ENCODE results near the gene NALCN. TPM values are rescaled to one million over a fixed set of nuclear protein-coding genes. Genes with fewer than 3 reads are reported as not detected.

NALCN gene
- total and polyA plus RNA-seq, 2 experiments from 2014 or later, result 0.33 to 0.57 TPM

DNA sequence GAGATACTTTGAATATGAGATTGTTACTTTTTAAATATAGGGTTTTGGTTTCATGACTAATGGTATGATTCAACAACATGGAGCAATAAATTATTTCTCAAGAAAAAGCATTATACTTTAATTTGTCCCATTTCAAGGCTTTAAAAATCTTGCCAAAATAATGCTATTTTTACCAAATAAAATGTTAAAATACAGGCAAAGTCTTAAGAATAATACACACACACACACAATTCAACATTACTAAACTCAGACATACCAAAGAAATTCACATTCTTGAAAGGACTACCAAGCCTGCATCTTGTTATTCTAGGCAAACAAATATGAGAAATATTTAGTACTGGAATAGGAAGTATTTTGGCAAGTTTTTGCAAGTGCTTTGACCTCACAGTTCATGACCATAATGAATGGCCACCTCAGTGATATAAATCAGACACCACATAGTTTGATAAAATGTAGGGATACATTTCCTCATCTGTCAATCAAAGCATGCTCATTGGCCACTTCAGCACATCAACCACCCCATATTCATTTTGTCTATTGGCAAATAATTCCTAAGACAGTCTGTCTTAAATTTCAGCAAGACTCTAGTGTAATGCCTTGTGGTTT lies 107.2 kb downstream of the NALCN start:
- no peak overlapping the region for H3K4me2 ChIP-seq
- H4K20me1 ChIP-seq (ENCODE audit: insufficient read depth, poor library complexity, severe bottlenecking), result no peaks in the 10 kb centered on the region

DNA sequence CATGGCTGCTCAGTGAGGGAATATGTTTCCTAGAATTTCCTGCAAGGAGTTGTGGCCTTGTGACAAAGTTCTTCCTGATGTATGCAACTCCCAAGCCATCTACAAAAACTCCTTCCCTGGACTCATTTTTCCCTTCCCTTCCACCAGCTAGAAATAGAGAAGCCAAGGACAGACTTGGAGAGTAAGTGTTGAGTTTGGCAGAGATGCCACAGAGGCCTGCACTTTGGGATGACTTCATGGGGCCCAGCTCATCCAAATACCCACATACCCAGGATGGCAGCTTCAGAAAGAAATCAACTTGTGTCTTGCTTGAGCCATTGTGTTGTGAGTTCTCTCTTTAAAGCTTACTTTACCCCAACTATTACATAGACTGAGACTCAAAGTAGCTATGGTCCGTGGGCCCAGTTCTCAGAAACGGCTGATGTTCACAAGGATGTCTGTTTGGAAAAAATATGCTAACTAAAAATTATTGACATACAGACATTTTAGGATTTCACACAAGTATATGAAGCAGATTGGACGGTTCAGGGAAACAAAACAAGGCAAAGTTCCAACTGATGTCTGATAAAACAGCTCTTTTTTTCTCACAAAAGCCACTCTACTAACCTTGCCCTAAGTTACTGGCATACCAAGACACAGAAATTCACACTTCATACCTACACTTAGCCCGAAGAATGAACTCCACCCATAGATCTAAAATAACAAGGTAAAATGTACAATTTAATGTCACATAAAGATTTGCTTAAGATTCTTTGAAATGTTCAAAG lies 107.9 kb downstream of the NALCN start:
- no peak overlapping the region for H2AFZ ChIP-seq
- no peaks in the 10 kb centered on the region for H3K9me2 ChIP-seq (replicated peaks; ENCODE audit: insufficient read depth)
- no peaks in the 10 kb centered on the region for H3K36me3 ChIP-seq (replicated peaks; ENCODE audit: insufficient read depth, low read depth)
- no peaks in the 10 kb centered on the region for H3K79me2 ChIP-seq
- DNase-seq (ENCODE audit: low spot score), result no peak
- no peaks in the 10 kb centered on the region for H4K20me1 ChIP-seq (ENCODE audit: insufficient read depth, poor library complexity, severe bottlenecking)
- WGBS (ENCODE audit: low lambda C conversion rate, missing lambda C conversion rate), result 86% methylated on average over 4 of the region's 4 CpGs
- no peaks in the 10 kb centered on the region for H3K4me1 ChIP-seq (ENCODE audit: insufficient read depth)
- no peaks in the 10 kb centered on the region for H3K27me3 ChIP-seq
- no peaks in the 10 kb centered on the region for H3K9me3 ChIP-seq (ENCODE audit: low read depth)
- H3K4me3 ChIP-seq, result no peak overlapping the region
- no peak overlapping the region for H3K27ac ChIP-seq
- TF ChIP-seq EZH2phosphoT487 (IDR thresholded peaks at IDR 0.05; ENCODE audit: low read depth, severe bottlenecking, unreplicated experiment) (no peak), EZH2 (IDR thresholded peaks at IDR 0.05; ENCODE audit: borderline replicate concordance) (no peak)
- TF ChIP-seq, protein P1, sequence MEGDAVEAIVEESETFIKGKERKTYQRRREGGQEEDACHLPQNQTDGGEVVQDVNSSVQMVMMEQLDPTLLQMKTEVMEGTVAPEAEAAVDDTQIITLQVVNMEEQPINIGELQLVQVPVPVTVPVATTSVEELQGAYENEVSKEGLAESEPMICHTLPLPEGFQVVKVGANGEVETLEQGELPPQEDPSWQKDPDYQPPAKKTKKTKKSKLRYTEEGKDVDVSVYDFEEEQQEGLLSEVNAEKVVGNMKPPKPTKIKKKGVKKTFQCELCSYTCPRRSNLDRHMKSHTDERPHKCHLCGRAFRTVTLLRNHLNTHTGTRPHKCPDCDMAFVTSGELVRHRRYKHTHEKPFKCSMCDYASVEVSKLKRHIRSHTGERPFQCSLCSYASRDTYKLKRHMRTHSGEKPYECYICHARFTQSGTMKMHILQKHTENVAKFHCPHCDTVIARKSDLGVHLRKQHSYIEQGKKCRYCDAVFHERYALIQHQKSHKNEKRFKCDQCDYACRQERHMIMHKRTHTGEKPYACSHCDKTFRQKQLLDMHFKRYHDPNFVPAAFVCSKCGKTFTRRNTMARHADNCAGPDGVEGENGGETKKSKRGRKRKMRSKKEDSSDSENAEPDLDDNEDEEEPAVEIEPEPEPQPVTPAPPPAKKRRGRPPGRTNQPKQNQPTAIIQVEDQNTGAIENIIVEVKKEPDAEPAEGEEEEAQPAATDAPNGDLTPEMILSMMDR (IDR thresholded peaks at IDR 0.05; ENCODE audit: poor library complexity), result no peak
- no peak overlapping the region for H3K4me2 ChIP-seq

More for the DNA sequence above, 107.2 kb downstream of the NALCN start:
- Histone ChIP-seq H3K9me2 (replicated peaks; ENCODE audit: insufficient read depth) (no peaks in the 10 kb centered on the region), H3K4me3 (no peak overlapping the region), H3K4me1 (ENCODE audit: insufficient read depth) (no peaks in the 10 kb centered on the region), H3K9me3 (ENCODE audit: low read depth) (no peaks in the 10 kb centered on the region), H3K79me2 (no peaks in the 10 kb centered on the region), H3K27ac (no peak overlapping the region), H3K27me3 (no peaks in the 10 kb centered on the region), H3K36me3 (replicated peaks; ENCODE audit: insufficient read depth, low read depth) (no peaks in the 10 kb centered on the region), H2AFZ (no peak overlapping the region)
- TF ChIP-seq EZH2phosphoT487 (IDR thresholded peaks at IDR 0.05; ENCODE audit: low read depth, severe bottlenecking, unreplicated experiment) (no peak), EZH2 (IDR thresholded peaks at IDR 0.05; ENCODE audit: borderline replicate concordance) (no peak)
- TF ChIP-seq, protein P1 (IDR thresholded peaks at IDR 0.05; ENCODE audit: poor library complexity), result no peak
- DNase-seq (ENCODE audit: low spot score), result no peak

DNA sequence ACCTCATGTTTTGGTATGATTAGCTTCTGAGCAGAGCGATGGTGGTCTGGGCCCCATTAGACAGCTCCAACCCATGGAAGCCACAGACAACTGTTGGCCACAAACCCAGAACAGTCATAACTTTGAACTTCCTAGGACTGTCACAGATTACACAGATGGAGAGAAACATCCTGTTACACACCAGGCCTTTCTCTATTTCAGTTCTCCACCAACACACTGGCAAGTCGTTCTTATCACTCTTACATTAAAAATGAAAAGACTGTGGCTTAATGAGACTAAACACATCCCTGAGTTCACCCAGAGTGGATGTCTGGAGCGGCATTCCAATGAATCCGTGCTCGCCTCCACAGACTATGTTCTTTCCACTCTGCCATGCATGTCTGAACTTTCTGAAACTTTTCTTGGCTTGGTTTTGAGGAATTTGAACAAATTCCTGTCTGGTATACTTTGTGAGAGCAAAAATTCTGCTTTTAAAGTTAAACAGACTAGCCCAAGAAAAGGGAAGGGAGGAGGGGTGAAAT lies 109.1 kb downstream of the NALCN start:
- no peaks in the 10 kb centered on the region for H3K9me2 ChIP-seq (replicated peaks; ENCODE audit: insufficient read depth)
- H3K4me1 ChIP-seq (ENCODE audit: insufficient read depth), result no peaks in the 10 kb centered on the region
- H4K20me1 ChIP-seq (ENCODE audit: insufficient read depth, poor library complexity, severe bottlenecking), result no peaks in the 10 kb centered on the region
- WGBS (ENCODE audit: low lambda C conversion rate, missing lambda C conversion rate), result 74% methylated on average over 5 of the region's 5 CpGs
- DNase-seq (ENCODE audit: low spot score), result peak; percentile 22
- no peaks in the 10 kb centered on the region for H3K9me3 ChIP-seq (ENCODE audit: low read depth)
- H3K4me3 ChIP-seq, result no peak overlapping the region
- H3K4me2 ChIP-seq, result no peak overlapping the region
- no peak for TF ChIP-seq EZH2phosphoT487 (IDR thresholded peaks at IDR 0.05; ENCODE audit: low read depth, severe bottlenecking, unreplicated experiment)
- TF ChIP-seq, protein P1 (IDR thresholded peaks at IDR 0.05; ENCODE audit: poor library complexity), result no peak
- no peak for TF ChIP-seq EZH2 (IDR thresholded peaks at IDR 0.05; ENCODE audit: borderline replicate concordance)
- no peaks in the 10 kb centered on the region for H3K27me3 ChIP-seq
- H3K27ac ChIP-seq, result no peak overlapping the region
- no peaks in the 10 kb centered on the region for H3K36me3 ChIP-seq (replicated peaks; ENCODE audit: insufficient read depth, low read depth)
- H3K79me2 ChIP-seq, result no peaks in the 10 kb centered on the region
- no peak overlapping the region for H2AFZ ChIP-seq

All from hepatocyte (in vitro differentiated cells).